NCI-H2081 (cell line): ENCODE results near the gene PAFAH2.

ENCODE experiments used
- DNase-seq, 2 experiments: peaks; one replicate each; lab custom pipeline; 2025; lab: John Stamatoyannopoulos, UW

PAFAH2 gene

GRCh38 chr1:25927521-25928265 is 70.2 kb downstream of the PAFAH2 start:
- peak; percentile 72 to 85 for DNase-seq

GRCh38 chr1:25926731-25927496 is 70.9 kb downstream of the PAFAH2 start:
- peak in 1 of 2 experiments; percentile 45 for DNase-seq

DNA sequence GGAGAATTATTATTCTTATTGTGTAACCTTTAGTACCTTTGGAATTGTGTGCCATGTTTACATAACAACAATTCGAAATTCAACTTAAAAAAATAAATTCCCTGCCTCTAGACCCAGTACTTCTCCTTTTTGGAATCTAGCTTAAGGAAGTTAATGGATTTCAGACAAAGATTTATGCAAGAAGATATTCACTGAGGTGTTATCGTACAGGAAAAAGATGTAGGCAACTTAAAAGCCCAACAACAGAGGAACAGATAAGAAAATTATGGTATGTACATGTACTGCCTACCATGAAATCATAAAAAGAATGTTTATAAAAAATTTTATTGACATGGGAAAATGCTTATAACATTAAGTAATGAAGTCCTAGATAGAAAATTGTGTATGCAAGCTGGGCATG is 73.4 kb downstream of the PAFAH2 start:
- no peak for DNase-seq

- peak in 1 of 2 experiments; percentile 34 for DNase-seq
These were observed 74.8 kb downstream of the PAFAH2 start for GRCh38 chr1:25922971-25923552.

DNA sequence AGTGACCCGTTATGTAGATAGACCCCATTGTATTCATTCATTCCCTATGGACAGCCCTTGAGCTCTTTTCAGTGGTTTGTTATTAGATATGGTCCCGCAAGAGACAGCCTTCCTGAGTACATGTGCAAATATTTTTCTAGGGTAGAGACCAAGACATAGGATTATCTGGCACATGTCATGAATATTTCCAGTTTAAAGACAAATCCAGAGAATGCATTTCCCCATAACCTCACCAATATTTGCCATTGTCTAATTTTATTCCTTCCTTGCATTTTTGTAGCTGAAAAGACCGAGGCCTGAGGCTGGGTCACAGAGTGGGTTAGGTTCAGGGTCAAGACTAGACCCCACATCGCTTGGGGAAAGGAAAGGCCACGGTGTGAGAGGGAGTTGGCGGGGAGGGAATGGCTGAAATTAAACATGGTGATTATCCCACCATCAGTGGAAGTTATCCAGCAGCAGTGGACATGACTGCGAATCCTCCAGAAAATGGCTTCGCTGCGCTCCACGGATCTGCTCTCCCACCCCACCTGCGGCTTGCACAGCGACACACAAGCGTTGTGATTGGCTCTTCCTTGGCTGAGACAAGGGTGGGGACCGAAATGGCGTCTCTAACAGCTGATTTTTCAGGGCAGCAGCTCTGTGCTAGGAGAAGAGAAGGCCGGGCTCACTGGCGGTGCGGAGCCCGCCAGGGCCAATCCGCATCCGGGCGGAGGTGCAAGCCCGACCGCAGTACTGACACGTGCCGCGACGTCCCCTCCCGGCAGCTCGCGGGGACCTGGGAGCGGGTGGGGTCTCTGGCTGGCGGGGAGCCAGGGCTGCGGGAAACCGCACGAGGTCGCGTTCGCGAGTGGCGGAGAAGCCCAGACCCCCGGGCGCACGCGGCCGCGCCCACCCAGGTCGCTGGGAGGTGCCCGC is 75.5 kb downstream of the PAFAH2 start:
- DNase-seq = peak in 1 of 2 experiments; percentile 54

GRCh38 chr1:25918615-25919014 is 79.2 kb downstream of the PAFAH2 start:
- DNase-seq = no peak

GRCh38 chr1:25917996-25918395 is 79.9 kb downstream of the PAFAH2 start:
- DNase-seq = no peak

DNA sequence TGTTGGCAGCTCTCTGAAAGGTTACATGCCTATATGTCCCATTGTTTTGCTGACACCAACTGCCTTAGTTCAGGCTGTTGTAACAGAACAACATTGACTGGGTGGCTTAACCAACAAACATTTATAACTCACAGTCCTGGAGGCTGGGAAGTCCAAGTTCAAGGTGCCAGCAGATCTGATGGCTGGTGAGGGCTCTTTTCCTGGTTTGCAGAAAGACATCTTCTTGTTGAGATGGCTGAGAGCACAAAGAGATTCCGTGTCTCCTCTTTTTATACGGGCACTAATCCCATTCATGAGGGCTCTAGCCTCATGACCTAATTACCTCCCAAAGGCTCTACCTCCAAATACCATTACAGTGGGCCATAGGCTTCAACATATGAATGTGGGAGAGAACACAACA is 81.4 kb downstream of the PAFAH2 start:
- DNase-seq = no peak

GRCh38 chr1:25914074-25914995 is 83.5 kb downstream of the PAFAH2 start:
- no peak for DNase-seq

DNA sequence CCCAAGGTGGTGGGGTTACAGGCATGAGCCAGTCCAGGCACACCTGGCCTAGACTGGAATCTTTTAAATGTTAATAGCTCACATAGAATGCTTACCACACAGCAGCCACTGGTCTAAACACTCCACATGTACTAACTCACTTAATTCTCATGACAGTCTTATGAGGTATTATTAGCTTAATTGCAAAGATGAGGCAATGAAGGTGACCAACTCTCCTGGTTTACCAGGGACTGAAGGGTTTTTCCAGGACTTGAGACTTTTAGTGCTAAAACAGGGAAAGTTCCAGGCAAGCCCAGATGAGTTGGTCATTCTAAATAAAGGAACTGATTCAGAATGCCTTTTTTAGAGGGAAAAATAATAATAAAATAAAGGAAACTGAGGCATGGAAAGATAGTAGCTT is 84.7 kb downstream of the PAFAH2 start:
- no peak for DNase-seq

DNA sequence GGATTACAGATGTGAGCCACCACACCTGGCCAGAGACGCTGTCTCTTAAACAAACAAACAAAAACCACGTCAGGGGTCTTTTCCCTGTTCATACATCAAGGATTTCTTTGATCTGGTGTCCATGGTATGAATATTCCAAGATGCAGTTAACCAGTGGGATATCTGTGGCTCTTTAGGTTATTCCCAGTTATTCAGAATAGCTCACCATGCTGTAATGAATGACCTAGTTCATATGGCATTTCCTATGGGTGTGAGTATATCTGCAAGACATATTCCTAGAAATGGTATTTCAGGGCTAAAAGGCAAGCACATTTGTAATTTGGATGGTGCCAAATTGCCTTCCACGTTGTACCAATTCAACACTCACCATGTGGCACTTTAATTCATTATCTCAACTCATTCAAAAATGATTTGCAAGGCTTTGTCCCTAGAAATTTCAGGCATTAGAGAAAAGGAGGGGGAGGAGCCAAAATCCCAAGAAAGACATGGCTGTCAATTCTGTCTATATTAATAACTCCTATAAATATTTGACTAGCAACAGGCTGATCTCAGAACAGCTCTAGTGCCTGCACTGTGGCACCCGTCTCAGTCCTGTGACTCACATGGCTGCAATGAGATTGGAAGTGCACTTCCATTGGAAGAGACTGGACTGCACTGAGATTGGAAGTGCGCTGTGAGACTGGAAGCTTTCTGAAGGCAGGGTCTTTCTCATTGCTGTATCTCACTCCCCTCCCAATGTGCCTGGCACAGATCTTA is 85.6 kb downstream of the PAFAH2 start:
- no peak for DNase-seq

- DNase-seq = no peak
These were observed 86.7 kb downstream of the PAFAH2 start for GRCh38 chr1:25911162-25911561.
